DMS53 (cell line): Measurements from ENCODE around the gene DDI1.
A peak's percentile ranks its signal among the peaks of the same experiment; 100 is the strongest.
"Not testable (repeated sequence)": the region's sequence is repeated elsewhere in the genome, so short reads cannot be mapped to it uniquely, and the experiment has no call there.

Experiments
- DNase-seq: peaks from one replicate; lab custom pipeline; 2025; lab: John Stamatoyannopoulos, UW

DDI1 gene

DNA sequence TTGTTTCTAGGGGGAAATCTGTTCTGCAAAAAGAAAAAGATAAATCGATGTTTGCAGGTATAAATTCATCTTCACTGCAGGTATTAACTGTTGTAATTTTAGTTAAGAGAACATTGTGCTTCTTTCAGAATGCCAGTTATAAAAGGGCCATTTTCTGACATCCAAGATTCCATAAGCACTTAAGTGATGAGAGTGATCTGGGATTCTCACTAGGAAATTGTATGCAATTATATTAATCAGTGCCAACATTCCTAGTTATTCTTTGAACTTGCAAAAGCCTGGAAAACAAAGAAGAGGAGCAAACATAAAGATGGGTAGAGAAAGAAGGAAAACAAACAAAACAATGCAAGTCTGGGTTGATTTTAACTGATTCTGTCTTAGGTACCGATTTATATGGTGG, 5.4 kb downstream of the DDI1 start:
- no peak for DNase-seq

GRCh38 chr11:104043142-104043541, 6.7 kb downstream of the DDI1 start:
- no peak for DNase-seq

DNA sequence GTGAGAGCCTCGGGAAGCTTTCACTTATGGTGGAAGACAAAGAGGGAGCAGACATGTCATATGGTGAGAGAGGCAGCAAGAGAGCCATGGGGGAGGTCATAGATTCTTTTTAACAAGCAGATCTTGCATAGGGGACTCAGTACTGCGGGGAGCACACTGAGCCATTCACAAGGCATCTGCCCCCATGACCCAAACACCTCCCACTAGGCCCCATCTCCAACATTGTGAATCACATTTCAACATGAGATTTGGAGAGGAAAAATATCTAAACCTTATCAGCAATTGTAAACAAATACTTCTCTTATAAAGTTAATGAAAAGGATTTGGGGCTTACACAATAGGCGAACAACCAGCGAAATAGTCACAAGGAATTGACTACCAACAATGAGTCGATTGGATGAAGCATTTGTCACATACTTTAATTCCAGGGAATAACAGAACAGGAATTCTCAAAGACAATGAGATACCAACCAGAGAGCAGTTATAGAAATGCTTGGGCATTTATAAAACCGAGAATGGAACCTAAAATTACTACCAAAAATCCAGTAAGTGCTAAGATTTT, 7.3 kb downstream of the DDI1 start:
- no peak for DNase-seq

DNA sequence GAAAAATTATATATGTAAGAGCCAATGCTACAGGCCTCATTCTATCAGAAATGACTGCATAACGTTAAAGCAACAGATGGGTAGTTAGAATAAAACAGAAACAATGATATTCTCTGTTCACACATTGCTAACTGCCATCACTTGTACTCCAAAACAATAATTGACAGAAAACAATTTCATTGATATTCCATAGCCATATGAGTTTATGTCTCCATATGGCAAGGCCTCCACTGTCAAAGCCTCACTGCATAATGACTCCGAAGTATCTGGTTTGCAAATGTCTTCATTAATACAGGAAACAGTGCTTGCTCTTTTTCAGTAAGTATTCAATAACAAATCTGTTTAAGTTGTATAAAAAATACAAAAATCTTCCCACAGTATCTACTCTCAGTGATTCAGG, 9.9 kb downstream of the DDI1 start:
- no peak for DNase-seq

- DNase-seq = not testable (repeated sequence)
Measured at GRCh38 chr11:104046858-104047257, 10.4 kb downstream of the DDI1 start.

- DNase-seq = no peak
Measured at GRCh38 chr11:104049116-104049515, 12.7 kb downstream of the DDI1 start.

DNA sequence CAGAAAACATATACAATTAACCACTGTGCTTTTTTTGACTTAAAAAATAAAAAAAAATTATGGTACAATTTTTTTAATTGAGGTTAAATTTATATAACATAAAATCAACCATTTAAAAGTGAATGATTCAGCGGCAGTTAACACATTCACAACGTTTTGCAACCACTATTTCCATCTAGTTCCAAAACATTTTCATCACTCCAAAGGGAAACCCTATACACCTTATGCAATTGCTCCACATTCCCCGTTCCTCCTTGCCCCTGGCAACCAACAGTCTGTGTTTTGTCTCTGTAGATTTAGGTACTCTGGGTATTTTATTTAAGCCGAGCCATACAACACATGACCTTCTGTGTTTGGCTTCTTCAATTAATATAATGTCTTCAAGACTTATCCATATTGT, 15.3 kb downstream of the DDI1 start:
- no peak for DNase-seq

GRCh38 chr11:104053743-104054478, 17.5 kb downstream of the DDI1 start:
- no peak for DNase-seq

DNA sequence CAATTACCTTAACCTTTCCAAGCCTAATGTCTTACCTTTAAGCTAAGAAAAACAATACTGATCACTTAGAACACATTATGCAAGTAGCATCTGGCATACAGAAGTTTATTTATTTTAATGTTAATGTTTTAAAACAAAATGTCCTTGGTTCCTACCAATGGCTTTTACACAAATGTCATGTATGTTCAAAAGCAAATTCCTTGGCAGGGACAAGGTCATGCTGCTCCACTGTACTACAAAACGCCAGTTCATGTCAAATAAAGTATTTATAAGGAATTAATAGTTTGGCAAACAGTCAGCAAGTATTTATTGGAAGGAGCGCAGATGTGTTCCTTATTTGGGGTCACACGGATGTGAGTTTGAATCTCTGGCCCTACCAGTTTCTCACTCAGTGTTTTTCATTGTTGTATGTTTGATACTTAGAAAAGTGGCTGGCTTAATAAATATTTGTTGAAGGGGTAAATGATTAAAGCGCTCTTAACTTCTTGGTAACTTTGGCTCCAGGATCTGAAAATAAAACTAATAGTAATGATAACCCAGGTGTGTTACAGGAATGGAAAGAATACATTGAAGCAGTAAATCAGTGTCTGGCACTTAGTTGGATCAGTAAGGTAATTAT, 18.6 kb downstream of the DDI1 start:
- no peak for DNase-seq

DNA sequence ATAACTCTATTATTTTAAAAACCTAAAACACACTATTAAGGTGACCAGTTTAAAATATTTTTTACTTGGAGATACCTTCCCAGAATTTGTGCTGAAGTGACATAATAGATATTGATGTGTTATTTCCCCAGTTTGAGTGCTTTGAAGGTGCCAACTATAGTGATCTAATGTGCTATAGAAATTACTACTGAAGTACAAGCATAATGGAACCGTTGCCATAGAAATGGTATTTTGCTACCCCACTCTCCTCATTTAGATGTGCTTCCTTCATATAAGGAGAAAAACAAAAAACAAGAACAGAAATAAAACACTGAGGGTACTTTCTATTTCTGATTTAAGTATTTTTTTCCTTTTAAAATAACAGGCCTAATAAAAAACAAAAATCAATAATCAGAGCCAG, 19.2 kb downstream of the DDI1 start:
- no peak for DNase-seq

- DNase-seq = no peak
Measured at GRCh38 chr11:104057908-104058307, 21.5 kb downstream of the DDI1 start.

DNA sequence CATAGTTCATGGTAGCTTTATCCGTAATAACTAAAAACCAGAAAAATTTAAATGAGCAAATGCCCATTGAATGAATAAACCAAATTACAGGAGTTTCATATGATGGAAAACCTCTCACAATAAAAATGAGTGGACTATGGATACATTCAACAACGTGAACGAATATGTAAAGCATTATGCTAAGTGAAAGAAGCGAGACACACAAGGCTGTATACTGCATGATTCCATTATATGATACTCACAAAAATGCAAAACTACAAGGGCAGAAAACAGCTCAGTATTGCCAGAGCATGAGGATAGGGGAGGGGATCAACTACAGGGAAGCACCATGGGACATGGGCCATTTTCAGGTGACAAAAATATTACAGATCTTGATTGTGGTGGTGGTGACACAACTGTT, 22.2 kb downstream of the DDI1 start:
- DNase-seq = no peak

GRCh38 chr11:104060004-104060794, 23.8 kb downstream of the DDI1 start:
- DNase-seq = no peak

DNA sequence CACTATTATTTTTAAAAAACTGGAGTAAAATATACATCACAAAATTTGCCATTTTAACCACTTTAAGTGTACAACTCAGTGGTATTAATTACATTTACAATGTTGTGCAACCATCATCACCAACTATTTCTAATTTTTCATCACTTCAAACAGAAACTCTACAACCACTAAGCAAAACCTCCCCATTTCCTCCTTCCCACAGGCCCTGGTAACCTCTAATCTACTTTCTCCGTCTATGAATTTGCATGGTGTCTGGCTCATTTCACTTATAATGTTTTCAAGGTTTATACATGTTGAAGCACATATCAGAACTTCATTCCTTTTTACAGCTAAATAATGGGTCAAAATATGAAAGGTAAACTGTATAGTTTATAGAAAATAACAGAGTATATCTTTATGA, 24.4 kb downstream of the DDI1 start:
- no peak for DNase-seq

- DNase-seq = no peak
Measured at GRCh38 chr11:104061853-104062521, 25.5 kb downstream of the DDI1 start.

- DNase-seq = no peak
Measured at GRCh38 chr11:104064034-104064630, 27.7 kb downstream of the DDI1 start.

DNA sequence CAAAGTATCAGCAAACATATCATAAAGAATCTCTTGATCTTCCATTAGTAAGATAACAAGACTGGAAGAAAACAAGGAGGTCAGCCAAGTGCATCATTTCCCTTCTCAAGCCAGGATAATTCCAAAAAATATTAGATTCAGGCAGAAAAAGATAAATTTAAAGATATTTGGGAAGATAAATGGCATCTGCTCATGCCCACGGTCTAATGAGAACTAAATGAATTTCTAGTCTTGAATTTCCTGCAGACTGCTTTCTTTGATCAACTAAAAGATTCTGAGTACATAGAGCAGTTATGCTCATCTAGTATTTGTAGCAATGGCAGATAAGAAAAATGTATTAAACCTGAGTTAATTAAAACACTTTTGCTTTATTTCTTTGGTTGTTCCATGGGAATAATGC, 31.1 kb downstream of the DDI1 start:
- DNase-seq = no peak

GRCh38 chr11:104073950-104074705, 37.7 kb downstream of the DDI1 start:
- DNase-seq = peak; percentile 30

DNA sequence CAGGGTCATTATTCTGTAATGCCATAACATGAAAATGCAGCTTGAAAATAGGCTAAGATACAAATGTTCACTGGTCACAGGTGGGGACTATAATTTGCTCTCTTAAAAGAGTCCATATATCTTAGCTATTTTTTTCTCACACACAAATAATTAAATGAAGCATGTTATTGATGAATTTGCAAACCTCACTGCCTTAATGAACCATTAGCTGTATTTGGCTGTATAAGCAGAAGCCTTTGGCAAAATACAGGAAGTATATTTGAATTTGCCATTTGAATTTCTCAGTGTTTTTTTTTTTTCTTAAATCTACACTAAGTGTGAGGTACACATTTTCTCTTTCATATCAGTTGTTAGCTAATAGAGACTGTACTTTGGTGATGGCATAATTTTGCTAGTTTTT, 38.7 kb downstream of the DDI1 start:
- DNase-seq = no peak

GRCh38 chr11:104075706-104076105, 39.3 kb downstream of the DDI1 start:
- no peak for DNase-seq

DNA sequence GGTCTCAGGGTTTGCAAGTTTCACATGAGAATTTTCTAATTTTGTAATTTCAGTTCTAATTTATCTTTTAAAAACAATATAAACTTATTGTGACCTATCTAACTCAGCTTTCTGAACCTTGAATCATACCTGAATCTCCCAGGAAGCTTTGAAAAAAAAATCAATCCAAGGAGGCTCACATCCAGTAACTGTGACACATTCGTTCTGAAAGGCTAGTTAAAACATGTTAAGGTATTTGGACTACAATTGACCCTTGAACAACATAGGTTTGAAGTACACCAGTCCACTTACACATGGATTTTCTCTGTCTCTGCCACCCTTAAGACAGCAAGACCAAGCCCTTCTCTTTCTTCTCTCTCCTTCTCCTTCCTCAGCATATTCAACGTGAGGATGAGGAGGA, 40.0 kb downstream of the DDI1 start:
- peak; percentile 15 for DNase-seq
